ENCODE results near the gene BTRC. TPM values are rescaled to one million over a fixed set of nuclear protein-coding genes. Genes with fewer than 3 reads are reported as not detected.

Gene BTRC
- total and polyA plus RNA-seq, 10 of the 15 experiments (the other 5 are each of a cell fraction or from before 2014, with no cell fraction given) = 2.2 to 18.6 (median 8.6) TPM

DNA sequence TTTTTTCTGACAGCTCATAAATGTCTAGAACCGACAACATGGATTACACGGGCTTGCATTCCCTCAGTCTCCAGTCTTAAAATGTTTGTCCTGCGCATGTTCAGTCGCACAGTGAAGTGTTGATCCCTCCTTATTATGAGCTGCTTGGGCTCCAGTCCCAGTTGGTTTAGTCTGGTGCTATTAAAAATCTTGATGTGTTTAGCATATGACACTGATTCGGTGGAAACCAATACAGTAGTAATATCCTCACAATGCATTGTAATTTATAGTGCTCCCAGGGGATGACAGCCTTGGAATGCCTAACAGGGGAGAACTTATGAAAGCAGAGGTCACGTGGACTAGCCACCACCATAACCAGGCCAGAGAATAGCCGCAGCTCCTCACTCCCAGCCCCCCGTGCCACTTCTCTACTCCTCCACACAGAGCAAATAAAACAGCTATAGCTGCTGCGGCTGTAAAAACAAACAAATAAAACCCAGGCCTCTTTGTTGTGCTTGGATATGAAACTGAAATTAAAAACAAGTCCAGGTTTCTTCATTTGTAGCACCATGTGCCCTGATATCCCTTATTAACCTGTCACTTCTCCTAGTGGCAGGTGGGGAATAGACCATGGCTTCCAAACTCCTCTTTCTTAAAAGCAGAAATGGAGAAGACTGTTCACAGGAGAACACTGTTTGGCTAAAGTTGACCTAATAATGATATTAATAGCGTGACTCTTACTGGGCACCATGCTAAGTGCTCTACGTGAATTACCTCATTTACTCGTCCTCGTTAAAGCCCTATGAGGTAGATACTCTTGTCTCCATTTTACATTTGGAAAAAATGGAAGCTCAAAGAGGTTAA lies 241.8 kb downstream of the BTRC start:
- TF ChIP-seq, protein P1, sequence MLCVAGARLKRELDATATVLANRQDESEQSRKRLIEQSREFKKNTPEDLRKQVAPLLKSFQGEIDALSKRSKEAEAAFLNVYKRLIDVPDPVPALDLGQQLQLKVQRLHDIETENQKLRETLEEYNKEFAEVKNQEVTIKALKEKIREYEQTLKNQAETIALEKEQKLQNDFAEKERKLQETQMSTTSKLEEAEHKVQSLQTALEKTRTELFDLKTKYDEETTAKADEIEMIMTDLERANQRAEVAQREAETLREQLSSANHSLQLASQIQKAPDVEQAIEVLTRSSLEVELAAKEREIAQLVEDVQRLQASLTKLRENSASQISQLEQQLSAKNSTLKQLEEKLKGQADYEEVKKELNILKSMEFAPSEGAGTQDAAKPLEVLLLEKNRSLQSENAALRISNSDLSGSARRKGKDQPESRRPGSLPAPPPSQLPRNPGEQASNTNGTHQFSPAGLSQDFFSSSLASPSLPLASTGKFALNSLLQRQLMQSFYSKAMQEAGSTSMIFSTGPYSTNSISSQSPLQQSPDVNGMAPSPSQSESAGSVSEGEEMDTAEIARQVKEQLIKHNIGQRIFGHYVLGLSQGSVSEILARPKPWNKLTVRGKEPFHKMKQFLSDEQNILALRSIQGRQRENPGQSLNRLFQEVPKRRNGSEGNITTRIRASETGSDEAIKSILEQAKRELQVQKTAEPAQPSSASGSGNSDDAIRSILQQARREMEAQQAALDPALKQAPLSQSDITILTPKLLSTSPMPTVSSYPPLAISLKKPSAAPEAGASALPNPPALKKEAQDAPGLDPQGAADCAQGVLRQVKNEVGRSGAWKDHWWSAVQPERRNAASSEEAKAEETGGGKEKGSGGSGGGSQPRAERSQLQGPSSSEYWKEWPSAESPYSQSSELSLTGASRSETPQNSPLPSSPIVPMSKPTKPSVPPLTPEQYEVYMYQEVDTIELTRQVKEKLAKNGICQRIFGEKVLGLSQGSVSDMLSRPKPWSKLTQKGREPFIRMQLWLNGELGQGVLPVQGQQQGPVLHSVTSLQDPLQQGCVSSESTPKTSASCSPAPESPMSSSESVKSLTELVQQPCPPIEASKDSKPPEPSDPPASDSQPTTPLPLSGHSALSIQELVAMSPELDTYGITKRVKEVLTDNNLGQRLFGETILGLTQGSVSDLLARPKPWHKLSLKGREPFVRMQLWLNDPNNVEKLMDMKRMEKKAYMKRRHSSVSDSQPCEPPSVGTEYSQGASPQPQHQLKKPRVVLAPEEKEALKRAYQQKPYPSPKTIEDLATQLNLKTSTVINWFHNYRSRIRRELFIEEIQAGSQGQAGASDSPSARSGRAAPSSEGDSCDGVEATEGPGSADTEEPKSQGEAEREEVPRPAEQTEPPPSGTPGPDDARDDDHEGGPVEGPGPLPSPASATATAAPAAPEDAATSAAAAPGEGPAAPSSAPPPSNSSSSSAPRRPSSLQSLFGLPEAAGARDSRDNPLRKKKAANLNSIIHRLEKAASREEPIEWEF (IDR thresholded peaks at IDR 0.05; ENCODE audit: insufficient replicate concordance, low read depth, low read length) = no peak
- TF ChIP-seq, protein P2, sequence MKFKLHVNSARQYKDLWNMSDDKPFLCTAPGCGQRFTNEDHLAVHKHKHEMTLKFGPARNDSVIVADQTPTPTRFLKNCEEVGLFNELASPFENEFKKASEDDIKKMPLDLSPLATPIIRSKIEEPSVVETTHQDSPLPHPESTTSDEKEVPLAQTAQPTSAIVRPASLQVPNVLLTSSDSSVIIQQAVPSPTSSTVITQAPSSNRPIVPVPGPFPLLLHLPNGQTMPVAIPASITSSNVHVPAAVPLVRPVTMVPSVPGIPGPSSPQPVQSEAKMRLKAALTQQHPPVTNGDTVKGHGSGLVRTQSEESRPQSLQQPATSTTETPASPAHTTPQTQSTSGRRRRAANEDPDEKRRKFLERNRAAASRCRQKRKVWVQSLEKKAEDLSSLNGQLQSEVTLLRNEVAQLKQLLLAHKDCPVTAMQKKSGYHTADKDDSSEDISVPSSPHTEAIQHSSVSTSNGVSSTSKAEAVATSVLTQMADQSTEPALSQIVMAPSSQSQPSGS (IDR thresholded peaks at IDR 0.05; ENCODE audit: low read length) = no peak
- TF ChIP-seq KAT2A (conservative IDR thresholded peaks at IDR 0.05; ENCODE audit: control insufficient read depth, low read depth, low read length) (no peak), CEBPB (IDR thresholded peaks at IDR 0.05; ENCODE audit: borderline replicate concordance in 1 of 2, low read depth in 2 of 2, low read length in 2 of 2) (no peak), CBX5 (IDR thresholded peaks at IDR 0.05; ENCODE audit: low read depth) (no peak)
- TF ChIP-seq, protein P3, sequence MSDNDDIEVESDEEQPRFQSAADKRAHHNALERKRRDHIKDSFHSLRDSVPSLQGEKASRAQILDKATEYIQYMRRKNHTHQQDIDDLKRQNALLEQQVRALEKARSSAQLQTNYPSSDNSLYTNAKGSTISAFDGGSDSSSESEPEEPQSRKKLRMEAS (IDR thresholded peaks at IDR 0.05; ENCODE audit: low read depth, low read length) = no peak
- no peaks in the 10 kb centered on the region for H3K9me3 ChIP-seq (replicated peaks; ENCODE audit: control insufficient read depth, insufficient read depth, low read length)
- no TSS peak for BruUV-seq (replicated peaks)
- no peak overlapping the region for H2AFZ ChIP-seq (ENCODE audit: control insufficient read depth, low read depth, low read length)
- no peak overlapping the region for H3K4me2 ChIP-seq (ENCODE audit: control insufficient read depth, insufficient read depth)
- intact Hi-C loops (cut with micrococcal nuclease; ENCODE audit: unreplicated experiment) = no loop called here
- H3K4me1 ChIP-seq (ENCODE audit: control insufficient read depth, insufficient read depth, low read length) = no peaks in the 10 kb centered on the region
- WGBS (ENCODE audit: insufficient coverage, insufficient replicate concordance, low lambda C conversion rate, missing lambda C conversion rate) = 82% methylated on average over 13 of the region's 13 CpGs
- no peak for FAIRE-seq
- no peak for DNase-seq (ENCODE audit: low read depth, low spot score)
- H3K4me3 ChIP-seq = no peak overlapping the region
- H3K27ac ChIP-seq (ENCODE audit: control insufficient read depth, insufficient read depth) = no peak overlapping the region
- ATAC-seq = no peak
- H3K79me2 ChIP-seq (ENCODE audit: control insufficient read depth, insufficient read depth, low read length) = no peaks in the 10 kb centered on the region
- RAD21 ChIA-PET (ENCODE audit: unreplicated experiment) = interaction anchor here (9.4 kb wide), 1 partner anchor 186 kb away, joined by 172 read pairs; the partner anchor contains the start of gene NPM3
- CTCF ChIA-PET = interaction anchor here (1.0 to 13.9 kb wide), 5 partner anchors 8 to 186 kb away, joined by 3 to 334 read pairs (median 3); partner anchors contain the start of genes DPCD, NPM3 and POLL
- POLR2A ChIA-PET = interaction anchor here (0.9 kb wide), 1 partner anchor 8 kb away, joined by 3 read pairs; the partner anchor contains the start of genes DPCD and POLL
- no peaks in the 10 kb centered on the region for H4K20me1 ChIP-seq (ENCODE audit: control insufficient read depth, insufficient read depth)
- SMC1A ChIA-PET (ENCODE audit: uncharacterized antibody, unreplicated experiment) = interaction anchor here (1.5 to 2.9 kb wide), 2 partner anchors 35 to 185 kb away, joined by 3 to 10 read pairs; no protein-coding TSS in a partner anchor
- no peak overlapping the region for H3K9ac ChIP-seq (ENCODE audit: control insufficient read depth, insufficient read depth, low read length)
- in situ Hi-C loops (cut with MboI) = no loop called here
- no peaks in the 10 kb centered on the region for H3K36me3 ChIP-seq (ENCODE audit: control insufficient read depth in 2 of 2, insufficient read depth in 2 of 2, low read length in 1 of 2)
- H3K27me3 ChIP-seq (replicated peaks in 1 of 2; ENCODE audit: control insufficient read depth in 2 of 2, insufficient read depth in 2 of 2, low read length in 1 of 2) = no peaks in the 10 kb centered on the region

All from GM12878 (cell line).